ENCODE data around the gene BLM.
A peak's percentile ranks its signal among the peaks of the same experiment; 100 is the strongest.
"Not testable (repeated sequence)": the region's sequence is repeated elsewhere in the genome, so short reads cannot be mapped to it uniquely, and the experiment has no call there.

BLM gene

GRCh38 chr15:90716976-90717821 is at the start of gene BLM:
BLM (plus strand) TSS chr15:90717346; CDS start chr15:90747393, 30,047 bp downstream.
- peak; percentile 94 for DNase-seq (ENCODE audit: low read depth, low spot score)

GRCh38 chr15:90667755-90668345 is 49.3 kb upstream of the BLM start:
- not testable (repeated sequence) for DNase-seq (ENCODE audit: low read depth, low spot score)

- not testable (repeated sequence) for DNase-seq (ENCODE audit: low read depth, low spot score)
Measured at GRCh38 chr15:90670631-90671030, 46.5 kb upstream of the BLM start.

- DNase-seq (ENCODE audit: low read depth, low spot score), result no peak
Measured at GRCh38 chr15:90671216-90671615, 45.9 kb upstream of the BLM start.

- not testable (repeated sequence) for DNase-seq (ENCODE audit: low read depth, low spot score)
Measured at GRCh38 chr15:90673357-90673756, 43.8 kb upstream of the BLM start.

GRCh38 chr15:90674476-90674875 is 42.7 kb upstream of the BLM start:
- no peak for DNase-seq (ENCODE audit: low read depth, low spot score)

GRCh38 chr15:90675464-90675863 is 41.7 kb upstream of the BLM start:
- no peak for DNase-seq (ENCODE audit: low read depth, low spot score)

GRCh38 chr15:90677807-90678790 is 39.0 kb upstream of the BLM start:
- DNase-seq (ENCODE audit: low read depth, low spot score), result no peak

GRCh38 chr15:90679959-90680358 is 37.2 kb upstream of the BLM start:
- DNase-seq (ENCODE audit: low read depth, low spot score), result no peak

- peak; percentile 58 for DNase-seq (ENCODE audit: low read depth, low spot score)
Measured at GRCh38 chr15:90680371-90680935, 36.7 kb upstream of the BLM start.

- no peak for DNase-seq (ENCODE audit: low read depth, low spot score)
Measured at GRCh38 chr15:90681056-90681455, 36.1 kb upstream of the BLM start.

GRCh38 chr15:90681480-90681879 is 35.7 kb upstream of the BLM start:
- no peak for DNase-seq (ENCODE audit: low read depth, low spot score)

GRCh38 chr15:90683371-90683770 is 33.8 kb upstream of the BLM start:
- DNase-seq (ENCODE audit: low read depth, low spot score), result no peak

- no peak for DNase-seq (ENCODE audit: low read depth, low spot score)
Measured at GRCh38 chr15:90683876-90684275, 33.3 kb upstream of the BLM start.

- DNase-seq (ENCODE audit: low read depth, low spot score), result no peak
Measured at GRCh38 chr15:90684281-90684680, 32.9 kb upstream of the BLM start.

- DNase-seq (ENCODE audit: low read depth, low spot score), result no peak
Measured at GRCh38 chr15:90685591-90686434, 31.3 kb upstream of the BLM start.

GRCh38 chr15:90686435-90687218 is 30.5 kb upstream of the BLM start:
- no peak for DNase-seq (ENCODE audit: low read depth, low spot score)

- DNase-seq (ENCODE audit: low read depth, low spot score), result not testable (repeated sequence)
Measured at GRCh38 chr15:90689326-90689961, 27.7 kb upstream of the BLM start.

GRCh38 chr15:90690585-90690984 is 26.6 kb upstream of the BLM start:
- no peak for DNase-seq (ENCODE audit: low read depth, low spot score)
